Measurements from ENCODE around the gene CRIM1. TPM values are rescaled to one million over a fixed set of nuclear protein-coding genes. Genes with fewer than 3 reads are reported as not detected.

Gene CRIM1
- polyA plus RNA-seq, 10 donors: 18.7 to 42.8 (median 21.4) TPM

- DNase-seq: no peak
These were observed 68.1 kb downstream of the CRIM1 start for GRCh38 chr2:36423619-36424120.

- DNase-seq: no peak
These were observed 70.2 kb downstream of the CRIM1 start for GRCh38 chr2:36425608-36426355.

- no peak for DNase-seq
These were observed 72.2 kb downstream of the CRIM1 start for GRCh38 chr2:36427790-36428243.

DNA sequence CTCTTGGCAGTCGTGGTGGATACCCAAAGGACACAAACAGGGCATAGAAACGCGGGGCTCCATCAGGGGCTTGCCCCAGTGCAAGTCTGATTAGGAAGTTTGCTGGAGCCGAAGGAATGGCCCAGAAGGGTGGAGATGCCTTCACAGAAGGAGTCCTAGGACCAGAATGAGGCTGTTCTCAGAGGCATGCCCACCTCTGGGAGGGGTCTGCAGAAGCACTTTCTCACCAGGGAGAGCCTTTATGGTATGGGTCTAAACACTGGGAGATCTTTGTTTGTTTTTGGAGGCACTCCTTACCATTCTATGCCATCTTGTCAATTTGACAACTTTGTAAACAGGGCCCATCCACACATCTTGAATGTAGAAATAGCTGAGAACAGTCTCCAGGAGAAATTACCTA, 75.0 kb downstream of the CRIM1 start:
- no peak for DNase-seq

DNA sequence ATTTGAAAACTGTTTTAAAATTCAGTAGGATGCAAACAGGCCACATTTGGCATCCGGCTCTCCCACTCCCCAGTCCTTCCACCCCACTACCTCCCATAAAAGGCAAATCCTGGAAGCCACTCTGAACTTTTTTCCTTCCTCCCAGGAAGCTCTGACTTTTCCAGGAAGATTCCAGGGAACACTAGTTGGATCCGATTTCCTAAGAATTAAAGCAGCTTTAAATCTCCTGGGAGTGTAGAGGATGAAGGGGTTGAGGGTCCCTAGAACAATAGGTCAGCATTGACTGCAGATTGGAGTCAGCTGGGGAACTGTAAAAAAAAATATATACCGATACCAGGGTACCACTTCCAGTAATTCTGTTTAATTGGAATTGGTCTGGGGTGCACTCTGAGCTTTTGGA, 76.9 kb downstream of the CRIM1 start:
- no peak for DNase-seq

DNA sequence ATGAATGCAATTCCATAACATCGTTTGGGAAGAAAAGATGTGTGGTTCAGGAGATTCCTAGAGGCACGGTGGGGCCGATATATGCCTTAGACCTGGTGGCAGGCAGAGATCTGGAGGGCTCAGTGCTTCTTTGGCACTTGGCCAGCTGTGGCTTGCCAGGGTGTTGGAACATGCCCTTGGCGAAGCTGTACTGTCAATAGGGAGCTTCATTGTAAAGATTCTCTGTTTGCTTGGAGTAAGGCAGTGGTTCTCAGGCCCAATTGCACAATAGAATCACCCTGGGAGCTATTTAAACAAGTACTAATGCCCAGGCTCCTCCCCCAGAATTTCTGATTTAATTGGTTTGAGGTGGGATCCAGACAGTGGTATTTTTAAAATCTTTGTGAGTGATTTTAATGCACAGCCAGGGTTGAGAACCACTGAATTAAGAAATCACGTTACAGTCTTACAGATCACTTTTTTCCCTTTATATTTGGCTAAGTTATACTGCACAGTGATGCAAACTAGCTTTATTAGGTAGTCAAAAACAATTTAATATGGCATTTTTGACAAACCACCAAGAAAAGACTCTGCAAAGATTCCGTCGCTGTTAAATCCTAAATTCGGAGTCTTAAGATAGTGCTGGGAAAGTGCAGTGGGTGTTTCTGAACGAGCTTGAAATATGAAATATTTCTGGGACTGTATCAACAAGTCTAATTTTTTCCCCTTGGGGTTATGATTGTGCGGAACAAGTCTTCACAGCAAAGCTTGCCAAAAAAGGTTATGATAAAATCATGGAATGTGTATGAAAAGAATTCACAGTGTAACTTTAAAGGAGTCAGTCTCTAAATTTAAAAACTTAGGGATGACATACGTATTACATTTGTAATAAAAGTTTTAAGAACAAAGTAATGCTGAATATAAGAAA, 78.0 kb downstream of the CRIM1 start:
- peak; percentile 62 to 81 (median 78) for DNase-seq

DNA sequence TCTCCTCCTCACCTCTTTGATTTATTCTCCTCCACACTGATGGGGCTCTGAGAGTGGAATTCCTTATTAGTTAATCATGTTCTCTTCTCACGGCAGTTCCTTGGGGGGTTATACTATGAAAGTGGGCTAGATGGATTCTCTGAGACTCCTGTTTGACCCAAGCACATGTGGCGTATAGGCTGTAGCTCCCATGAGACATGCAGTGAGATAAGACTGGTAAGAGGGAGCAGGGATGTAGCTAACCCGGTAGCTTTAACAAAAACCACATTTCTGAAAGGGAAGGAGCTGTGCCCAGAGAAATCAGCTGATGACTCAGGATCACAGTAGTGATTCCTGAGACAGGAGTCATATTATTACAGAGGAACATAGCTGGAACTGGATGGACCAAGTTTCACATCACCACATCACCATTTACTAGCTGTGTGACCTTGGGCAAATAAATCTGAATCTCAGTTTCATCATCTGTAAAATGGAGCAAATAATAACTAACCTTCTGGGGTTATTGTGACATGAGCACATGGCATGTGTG, 82.9 kb downstream of the CRIM1 start:
- DNase-seq: peak in 1 of 3 donors; percentile 99

DNA sequence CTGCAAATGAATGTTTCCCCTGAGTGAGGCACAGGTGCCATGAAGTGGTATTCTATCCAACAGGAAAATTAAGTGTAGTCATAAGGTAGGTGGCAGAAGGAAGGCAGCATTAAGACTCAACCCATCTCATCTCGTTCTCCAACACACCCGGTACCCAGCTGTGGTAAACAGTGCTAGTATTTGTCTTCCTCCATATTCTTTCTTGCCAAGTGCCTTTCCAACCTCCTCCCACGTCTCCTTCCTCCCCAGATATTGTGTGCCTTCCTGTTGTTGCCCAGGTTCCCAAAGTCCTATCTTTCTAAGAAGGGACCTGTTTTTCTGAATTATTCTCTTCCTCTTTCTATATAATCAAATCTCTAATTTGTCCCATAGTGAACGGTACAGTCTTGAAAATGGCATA, 83.5 kb downstream of the CRIM1 start:
- DNase-seq: no peak

GRCh38 chr2:36441065-36441625, 85.6 kb downstream of the CRIM1 start:
- no peak for DNase-seq

- DNase-seq: peak in 1 of 3 donors; percentile 36
These were observed 86.2 kb downstream of the CRIM1 start for GRCh38 chr2:36441816-36442215.

- DNase-seq: peak; percentile 70 to 90 (median 87)
These were observed 88.8 kb downstream of the CRIM1 start for GRCh38 chr2:36444216-36444936.

- no peak for DNase-seq
These were observed 89.7 kb downstream of the CRIM1 start for GRCh38 chr2:36445185-36445866.

- DNase-seq: no peak
These were observed 90.7 kb downstream of the CRIM1 start for GRCh38 chr2:36446294-36446693.

DNA sequence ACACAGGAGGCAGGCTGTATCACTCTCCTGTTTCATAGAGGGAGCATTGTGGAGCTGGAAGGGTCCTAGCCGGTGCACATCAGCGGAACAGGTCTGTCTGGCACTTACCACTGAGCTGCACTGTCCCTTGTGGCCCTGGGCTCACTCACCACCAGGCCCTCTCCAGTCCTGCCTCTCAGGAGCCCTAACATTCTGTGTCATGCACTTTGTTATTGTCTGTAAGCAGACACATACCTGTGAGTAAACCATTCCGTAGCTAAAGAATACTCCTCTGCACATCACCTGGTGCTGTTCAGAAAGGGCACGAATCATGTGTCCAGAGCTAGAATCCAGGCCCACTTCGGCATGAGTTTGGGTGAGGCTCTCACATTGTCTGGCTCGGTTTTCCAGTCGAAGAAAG, 93.6 kb downstream of the CRIM1 start:
- DNase-seq: no peak

- no peak for DNase-seq
These were observed 94.4 kb downstream of the CRIM1 start for GRCh38 chr2:36449943-36450392.

GRCh38 chr2:36450466-36451196, 95.1 kb downstream of the CRIM1 start:
- DNase-seq: peak; percentile 53 to 84 (median 68)

DNA sequence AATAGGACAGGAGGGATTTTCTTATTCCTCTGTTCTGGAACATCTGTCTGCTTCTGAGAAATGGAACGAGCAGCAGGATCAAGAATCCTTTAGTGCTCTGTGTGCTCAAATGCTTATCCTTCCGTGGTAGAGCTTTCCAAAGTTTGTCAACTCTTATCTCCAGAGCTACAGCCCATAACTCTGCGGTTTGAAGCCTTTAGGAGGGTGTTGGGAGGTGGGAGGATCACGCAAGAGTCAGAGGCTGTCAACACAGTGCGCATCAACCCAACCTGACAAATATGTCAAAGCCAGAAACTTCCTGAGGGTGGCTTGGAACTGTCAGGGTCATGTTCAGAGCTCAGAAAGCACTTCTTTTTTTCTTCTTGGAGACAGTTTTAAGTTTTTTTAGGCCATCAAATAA, 95.9 kb downstream of the CRIM1 start:
- DNase-seq: peak in 1 of 3 donors; percentile 39

GRCh38 chr2:36452260-36452659, 96.7 kb downstream of the CRIM1 start:
- peak in 2 of 3 donors; percentile 63 to 77 for DNase-seq

DNA sequence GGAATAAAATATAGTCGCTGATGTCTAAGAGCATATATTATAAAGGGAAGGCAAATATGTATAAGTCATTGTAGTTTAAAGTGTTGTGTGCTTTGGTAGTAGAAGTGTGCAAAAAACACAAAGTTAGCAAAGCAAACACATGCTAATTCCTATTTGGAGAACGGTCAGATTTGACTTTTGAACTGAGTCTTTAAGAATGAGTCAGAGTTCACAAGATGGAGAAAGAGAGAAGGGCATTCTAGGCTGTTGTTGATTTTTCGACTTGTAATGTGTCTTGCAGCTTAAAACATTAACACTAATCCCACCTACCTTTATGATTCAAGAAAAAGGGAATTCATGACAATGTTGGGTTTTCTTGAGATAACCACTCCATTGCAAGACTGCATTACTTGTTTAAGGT, 98.1 kb downstream of the CRIM1 start:
- DNase-seq: no peak

GRCh38 chr2:36455011-36455410, 99.4 kb downstream of the CRIM1 start:
- DNase-seq: no peak

Data from muscle of back (tissue), 11 donors.